Stimulated activated CD4-positive, alpha-beta T cell treated with anti-CD3 and anti-CD28 coated beads, TNF-alpha, amount 100 ng/mL, for 1 hour (primary cell): ENCODE data around the gene SDC3.

Experiments
- DNase-seq, 3 donors: peaks; one replicate each; pipeline ENCODE4 v3.0.0-alpha.2; 2020; ENCODE audit warnings: low read depth in 3 of 3, low spot score in 1 of 3

The SDC3 gene

DNA sequence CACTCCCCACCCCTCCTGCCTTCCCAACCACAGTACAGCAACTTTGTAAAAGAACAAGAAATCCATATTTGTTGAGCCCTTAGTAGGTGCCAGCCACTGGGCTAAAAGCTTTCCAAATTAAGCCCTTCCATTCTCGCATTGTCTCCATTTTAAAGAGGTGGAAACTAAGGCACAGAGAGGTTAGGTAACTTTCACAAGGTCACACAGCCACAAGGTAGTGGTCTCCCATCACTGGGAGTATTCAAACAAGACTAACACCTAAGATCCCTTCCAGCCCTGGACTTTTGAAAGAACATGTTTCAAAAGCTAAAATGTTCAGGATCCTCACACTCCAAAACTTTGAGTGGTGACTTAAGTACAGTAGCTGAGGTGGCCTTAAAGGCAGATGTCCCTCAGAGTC lies 3.2 kb downstream of the SDC3 start:
- no peak for DNase-seq

DNA sequence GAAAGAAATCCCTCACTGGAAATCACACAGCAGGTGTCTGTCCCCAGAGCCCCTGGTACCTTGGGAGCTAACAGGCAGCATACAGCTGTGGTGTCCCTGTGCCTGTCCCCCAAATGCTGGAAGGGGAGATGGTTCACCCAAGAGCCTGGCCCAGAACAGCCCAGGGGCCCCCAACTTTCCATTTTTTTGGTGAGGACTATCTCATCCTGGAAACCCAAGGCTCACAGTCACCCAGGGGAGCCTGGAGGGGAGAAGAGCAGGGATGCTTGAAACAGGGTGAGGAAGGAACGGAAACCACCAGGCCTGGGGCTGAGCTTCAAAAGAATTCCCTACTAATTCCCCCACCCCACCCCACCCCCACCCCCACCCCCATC lies 3.6 kb downstream of the SDC3 start:
- no peak for DNase-seq

DNA sequence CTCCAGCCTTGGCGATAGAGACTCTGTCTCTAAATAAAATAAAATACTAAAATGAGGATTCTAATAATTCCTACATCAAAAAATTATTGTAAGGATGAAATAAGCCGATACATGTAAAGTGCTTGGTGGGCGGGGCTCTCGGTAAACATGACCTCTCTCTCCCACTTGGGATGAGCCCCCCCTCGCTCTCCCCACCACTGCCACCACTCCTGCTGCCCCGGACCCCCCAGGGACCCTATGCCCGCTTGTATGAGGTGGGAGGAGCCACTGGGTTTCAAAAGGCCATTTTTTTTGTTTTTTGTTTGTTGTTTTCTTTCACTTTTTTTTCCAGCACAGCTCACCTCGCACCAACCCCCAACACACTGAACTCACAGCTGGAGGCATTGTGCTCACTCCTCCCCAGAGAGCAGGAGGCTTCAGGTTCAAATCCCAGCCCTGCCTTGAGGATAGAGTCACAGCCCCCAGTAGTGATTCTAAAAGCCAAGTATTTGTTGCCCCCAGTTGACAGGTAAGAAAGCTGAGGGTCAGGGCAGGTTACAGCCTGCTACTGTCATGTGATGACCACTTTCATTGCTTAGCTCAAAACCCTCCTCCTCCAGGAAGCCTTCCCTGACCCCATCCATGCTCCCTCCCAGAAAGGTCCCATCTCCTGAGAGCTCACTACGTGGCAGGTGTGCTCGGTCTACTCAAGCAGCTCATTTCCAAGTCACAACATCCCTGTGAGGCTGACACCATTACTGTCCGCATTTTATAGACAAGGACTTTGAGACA lies 4.2 kb downstream of the SDC3 start:
- DNase-seq, result no peak

DNA sequence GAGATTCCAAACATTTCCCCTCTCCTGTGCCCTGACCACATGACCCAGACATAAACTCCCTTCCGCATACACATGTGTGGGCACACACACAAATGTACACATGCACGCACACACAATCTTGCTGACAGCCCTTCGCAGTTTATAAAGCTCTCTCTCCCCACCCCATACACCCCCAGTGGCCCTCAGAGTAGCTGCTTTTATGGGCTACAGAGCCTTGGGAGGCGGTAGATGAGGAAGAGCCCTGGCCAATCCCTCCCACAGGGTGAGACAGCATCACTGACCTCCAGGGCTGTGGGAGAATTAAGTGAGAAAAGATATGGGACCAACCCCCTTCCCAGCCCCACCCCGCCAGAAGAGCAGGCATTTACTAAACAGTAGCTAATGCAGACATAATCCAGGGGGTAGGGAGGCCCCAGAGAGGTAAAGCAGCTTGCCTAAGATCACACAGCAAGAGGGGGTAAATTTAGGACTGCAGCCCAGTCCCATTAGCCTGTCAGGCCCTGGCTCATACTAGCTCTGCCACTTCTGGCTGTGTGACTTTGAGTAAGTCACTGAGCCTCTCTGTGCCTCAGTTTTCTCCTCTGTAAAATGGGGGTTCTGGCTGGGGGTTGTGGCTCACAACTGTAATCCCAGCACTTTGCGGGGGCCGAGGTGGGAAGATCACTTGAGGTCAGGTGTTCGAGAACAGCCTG lies 5.1 kb downstream of the SDC3 start:
- no peak for DNase-seq

DNA sequence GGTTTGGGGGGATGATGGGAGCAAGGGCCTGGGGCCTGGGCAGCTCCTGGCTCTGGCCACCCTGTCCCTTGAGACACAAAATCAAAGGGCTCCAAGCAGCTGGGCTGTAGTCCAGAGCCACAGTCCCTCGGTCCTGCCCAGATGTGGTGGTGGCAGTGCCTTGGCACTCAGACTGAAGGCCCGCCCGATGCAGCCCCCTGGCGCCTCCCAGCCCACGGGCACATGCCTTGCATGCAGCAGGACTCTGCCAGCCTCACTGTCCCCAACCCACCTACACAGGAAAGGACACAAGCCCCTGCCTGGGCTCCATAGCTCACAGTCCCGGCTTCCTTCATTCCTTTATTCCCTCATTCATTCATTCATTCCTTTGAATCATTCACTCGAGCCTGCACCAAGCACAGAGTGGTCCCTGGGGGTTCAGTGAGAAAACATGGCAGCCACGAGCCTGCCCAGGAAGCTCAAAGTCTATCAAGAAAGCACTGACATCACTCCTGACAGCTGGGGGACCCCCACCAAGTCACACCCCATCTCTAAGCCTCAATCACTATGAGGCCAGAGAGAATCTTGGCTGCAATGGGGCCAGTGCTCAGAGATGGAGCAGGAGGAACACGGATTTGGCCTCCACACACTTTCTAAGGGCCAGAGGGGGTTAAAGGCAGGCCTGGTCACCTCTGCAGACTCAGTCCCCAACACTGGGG lies 5.8 kb downstream of the SDC3 start:
- DNase-seq, result no peak

DNA sequence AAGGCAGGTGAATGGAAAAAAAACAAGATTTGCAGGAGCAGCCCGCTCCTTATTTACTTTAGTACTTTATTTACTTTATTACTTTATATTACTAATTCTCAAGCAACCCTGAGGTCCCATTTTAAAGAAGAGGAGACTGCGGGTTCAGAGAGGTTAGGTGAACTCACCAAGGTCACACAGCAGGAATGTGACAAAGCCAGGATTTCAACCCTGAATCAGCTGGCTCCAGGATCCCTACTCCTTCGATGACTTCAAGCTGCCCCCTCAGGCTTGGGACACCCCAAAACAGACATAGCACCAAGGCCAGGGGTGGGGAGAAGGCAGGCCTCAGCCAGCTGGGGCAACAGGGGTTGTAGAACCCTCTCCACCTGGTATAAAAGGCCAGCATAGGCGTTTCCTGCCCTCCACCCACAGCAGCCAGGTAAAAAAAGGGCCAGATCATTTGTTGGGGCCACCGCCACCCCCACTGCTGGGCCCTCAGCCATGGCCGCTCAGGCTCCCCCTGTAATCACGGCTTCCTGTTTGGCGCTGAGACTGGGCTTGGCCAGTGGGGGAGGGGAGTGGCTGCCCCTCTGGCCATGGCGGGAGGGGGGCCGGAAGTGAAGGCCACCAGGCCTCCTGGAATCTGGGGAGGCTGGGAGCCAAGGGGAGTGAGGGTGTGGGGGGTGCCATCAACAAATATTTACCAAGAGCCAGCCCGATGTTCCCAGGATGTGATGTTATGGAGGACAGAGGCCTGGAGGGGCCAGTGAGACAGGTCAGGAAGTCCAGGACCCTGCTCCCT lies 6.6 kb downstream of the SDC3 start:
- no peak for DNase-seq

DNA sequence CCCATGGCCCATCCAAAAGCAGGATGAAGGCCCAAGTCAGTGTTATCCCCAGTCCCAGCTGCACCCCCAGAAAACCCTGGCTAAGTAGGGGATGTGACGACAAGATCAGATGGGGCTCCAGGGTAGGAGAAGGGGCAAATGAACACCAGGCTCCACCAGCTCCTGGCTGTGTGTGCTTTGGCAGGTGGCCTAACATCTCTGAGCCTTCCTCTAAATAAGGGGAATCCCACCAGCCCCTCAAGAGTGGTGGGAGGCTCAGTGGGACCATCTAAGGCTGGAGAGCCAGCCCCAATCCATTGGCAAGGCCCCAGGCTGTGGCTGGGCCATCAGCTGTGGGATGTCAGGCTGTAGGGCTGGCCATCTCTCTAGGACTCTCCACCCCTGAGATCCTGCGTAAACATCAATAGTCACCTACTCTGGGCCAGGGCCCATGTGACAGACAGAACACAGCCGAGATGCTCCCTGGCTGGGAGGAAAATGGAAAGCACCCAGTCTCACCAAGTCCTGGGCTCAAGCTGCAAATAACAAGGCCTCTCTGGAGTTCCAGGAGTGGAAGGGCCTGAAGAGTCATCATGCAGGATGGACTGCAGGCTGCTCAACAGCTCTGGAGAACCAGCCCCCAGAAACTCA lies 7.5 kb downstream of the SDC3 start:
- DNase-seq, result no peak

DNA sequence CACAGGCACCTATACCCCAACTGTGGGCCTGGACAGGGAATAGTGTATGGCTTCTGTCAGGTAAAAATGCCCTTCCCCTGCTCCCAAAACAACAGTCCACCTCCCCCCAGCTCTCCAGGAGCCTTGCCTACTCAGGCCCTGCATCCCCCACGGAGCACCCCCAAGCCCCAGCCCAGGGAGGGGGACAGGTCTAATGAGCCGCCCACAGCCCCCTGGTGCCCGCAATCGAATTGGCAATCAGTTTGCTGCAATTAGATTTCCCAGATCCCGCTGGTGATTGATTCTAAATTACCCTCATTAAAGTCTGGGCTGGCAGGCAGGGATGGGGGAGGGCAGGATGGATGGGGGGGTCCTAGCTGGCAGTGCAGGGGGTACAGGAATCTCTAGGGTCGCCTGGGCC lies 8.1 kb downstream of the SDC3 start:
- no peak for DNase-seq

DNA sequence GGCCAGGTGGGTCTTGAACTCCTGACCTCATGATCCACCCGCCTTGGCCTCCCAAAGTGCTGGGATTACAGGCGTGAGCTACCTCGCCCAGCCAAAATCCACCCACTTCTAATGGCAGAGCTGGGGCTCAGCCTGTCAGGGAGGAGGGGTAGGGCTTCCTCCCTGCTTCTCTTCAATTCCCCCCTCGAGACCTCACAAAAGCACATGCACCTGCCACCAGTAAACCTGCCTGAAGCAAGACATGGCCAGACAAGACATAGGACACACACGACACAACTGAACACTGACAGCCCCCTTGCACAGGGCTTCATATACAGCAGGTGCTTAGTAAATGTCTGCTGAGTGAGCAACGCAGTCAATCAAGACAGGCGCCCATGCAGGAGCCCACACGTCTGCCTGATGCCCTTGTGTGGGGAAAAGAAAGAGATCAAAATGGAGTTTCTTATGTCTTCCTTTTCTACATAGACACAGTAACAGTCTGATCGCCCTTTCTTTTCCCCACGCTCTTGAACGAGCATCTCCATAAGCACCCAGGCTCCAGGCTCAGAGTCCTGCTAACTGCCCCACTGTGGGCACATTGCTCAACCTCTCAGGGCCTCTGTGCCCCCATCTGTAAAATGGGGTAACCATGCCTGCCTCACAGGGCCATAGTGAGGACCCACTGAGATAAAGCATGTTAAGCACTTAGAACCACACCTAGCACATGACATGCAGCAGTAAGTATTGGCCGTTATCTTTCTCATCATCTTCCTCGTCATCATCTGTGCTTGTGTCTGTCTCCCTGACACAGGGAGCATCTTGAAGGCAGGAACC lies 8.8 kb downstream of the SDC3 start:
- no peak for DNase-seq

DNA sequence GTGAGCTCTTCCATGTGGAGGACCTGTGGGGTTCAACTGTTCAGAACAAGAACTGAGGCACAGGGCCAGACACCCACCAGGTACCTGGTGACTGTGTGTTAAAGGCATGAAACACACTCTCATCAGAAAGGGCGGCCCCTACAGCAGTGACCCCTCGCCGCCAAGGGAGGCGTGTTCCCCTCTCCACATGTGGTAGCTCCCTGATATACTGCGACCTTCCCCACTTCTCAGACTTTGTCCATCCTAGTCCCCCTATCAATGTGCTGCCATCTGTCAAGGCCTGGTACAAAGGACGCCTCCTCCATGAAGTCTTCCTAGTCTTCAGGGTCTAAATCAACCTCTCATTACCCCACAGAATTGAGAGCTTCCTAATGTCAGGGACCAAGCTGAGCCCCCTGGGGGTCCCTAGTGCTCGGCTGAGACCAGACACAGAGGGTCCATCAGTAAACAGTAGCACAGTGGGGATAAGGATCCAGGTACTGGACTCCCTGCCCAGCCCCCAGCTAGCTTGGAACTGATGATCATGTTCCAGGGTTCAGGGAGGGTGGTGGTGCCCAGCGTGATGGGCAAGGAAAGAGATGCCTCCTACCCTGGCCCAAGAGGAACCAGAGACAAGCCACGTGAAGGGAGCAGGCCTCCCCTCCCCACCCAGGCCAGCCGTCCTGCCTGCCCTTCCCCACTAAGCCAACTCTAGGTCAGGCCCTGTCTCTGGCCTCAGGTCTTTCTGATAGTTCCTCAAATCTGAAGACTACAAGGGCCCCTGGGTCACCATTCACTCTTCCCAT lies 10.3 kb downstream of the SDC3 start:
- DNase-seq, result no peak

DNA sequence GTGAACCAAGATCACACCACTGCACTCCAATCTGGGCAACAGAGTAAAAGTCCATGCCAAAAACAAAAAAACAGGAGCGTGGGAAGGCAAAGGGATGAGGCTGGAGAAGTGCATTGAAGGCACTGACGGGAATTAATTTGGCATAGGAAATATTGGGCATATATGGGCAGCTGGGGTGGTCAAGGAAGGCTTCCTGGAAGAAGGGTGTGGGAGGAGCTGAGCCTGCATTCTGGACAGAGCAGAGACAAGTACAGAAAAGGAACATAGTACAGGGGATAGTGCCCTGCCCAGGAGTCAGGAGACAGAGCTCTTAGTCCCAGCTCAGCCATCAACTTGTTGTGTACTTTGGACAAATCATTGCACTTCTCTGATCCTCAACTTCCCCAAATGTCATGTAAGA lies 11.7 kb downstream of the SDC3 start:
- no peak for DNase-seq

DNA sequence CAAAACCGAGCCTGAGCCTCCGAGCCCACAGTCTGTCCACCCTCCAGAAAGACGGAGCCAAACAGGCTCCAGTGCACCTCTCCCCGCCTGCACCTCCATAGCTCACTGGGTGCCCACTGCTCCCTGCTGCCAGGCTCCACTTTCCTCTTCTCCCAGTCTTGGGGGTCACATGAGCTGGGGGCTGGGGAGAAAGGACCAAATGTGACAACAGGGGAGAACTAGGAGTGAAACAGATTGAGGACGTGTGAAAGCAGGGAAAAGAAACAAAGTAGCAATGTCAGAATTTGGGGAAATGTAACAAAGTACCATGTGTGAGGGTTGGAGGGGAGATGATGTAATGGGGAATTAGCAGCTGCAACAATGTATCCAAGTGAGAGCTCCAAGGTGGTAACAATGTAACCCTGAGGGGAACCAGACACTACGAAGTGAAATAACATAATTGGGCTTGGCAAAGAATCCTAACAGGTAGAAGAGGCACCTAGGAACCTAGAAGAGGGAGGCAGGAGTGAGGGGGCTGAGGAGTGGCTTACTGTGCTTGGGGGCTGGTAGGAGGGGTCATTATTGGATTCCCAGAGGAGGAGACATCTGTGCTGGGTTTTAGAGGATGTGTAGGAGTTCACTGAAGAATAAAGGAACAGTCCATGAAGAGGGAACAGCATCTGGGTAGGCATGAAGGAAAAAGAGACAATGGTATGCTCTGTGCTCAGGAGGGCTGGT lies 12.5 kb downstream of the SDC3 start:
- DNase-seq, result no peak

DNA sequence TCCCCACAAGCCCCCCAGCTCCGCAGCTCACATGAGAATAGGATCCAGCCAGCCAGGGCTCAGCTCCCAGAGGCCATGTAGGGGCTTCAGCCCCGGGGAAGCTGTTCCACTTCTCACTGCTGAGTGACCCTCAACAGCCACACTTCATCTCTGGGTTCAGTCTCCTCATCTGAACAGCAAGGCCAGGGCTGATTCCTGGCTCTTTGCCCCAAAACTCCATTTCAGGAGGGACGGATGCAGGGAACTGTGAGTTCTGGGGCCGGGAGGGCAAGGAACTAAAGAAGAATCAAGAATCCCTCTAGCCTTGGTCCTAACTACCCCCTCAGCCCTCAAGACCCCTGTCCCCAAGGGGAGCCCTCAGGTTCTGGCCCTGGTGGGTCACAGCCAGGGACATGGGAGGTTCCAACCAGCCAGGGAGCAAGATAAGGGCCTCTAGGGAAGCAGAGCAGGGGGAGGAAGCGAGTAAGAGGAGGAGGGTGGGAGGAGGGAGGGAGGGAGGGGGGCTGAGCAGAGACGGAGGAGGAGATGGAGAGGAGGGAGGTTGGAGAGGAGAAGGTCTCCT lies 13.1 kb downstream of the SDC3 start:
- no peak for DNase-seq

DNA sequence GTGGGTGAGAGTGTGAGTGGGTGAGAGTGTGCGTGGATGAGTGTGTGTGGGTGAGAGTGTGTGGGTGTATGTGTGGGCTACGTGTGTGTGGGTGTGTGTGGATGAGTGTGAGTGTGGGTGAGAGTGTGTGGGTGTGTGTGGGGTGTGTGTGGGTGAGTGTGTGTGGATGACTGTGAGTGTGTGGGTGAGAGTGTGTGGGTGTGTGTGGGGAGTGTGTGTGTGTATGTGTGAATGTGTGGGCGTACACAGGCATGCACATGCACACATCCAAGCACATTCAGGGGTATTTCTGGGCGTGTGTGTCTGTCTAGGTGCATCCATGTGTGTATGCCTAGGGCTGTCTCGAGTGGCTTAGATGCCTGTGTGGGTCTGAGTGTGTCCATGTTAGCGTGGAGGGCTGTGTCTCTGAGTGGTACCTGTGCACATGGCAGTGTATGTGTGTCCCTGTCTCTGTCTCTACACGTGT lies 14.0 kb downstream of the SDC3 start:
- DNase-seq, result no peak

DNA sequence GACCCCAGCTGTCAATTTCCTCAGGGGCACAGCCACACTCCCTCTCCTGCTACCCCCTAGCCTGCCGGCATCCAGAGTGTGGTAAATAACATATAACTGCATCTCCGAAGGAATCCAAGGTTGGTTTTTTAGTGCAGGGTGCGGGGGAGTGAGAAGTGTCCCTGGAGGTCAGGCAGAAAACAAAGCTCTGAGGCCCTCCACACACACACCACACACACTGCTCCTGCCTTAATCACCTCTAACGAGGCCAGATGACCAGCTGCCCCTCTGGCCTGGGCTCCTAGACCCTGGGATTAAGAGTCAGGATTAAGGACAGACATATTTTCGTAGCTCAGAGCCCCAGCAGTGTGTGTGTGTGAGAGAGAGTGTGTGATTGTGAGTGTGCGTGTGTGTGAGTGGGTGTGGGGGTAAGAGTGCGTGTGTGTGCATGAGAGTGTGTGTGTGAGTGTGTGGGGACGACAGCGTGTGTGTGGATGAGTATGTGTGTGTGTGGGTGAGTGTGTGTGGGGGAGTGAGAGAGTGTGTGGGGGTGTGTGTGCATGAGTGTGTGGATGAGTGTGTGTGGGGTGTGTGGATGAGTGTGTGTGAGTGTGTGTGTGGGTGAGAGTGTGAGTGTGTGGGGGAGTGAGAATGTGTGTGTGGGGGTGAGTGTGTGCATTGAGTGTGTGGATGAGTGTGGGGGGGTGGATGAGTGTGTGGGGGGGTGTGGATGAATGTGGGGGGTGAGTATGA lies 14.6 kb downstream of the SDC3 start:
- DNase-seq, result no peak

DNA sequence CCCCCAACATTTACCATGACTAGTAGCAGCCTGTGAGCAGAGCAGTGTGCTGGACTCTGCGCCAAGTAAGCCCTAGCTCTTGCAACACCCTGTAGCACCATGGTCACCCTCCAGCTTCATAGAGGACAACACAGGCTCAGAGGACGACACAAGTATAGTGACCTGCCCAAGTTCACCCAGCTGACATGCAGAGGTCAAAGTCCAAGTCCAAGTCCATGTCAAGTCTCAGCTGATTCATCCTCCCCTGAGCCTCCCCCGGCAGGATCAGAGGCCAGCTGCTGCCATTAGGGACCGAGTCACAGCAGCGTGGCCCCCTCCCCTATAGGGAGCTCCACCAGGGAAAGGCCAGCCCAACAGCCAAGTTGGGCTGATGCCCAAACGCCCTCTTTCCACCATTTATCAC lies 15.9 kb downstream of the SDC3 start:
- no peak for DNase-seq

DNA sequence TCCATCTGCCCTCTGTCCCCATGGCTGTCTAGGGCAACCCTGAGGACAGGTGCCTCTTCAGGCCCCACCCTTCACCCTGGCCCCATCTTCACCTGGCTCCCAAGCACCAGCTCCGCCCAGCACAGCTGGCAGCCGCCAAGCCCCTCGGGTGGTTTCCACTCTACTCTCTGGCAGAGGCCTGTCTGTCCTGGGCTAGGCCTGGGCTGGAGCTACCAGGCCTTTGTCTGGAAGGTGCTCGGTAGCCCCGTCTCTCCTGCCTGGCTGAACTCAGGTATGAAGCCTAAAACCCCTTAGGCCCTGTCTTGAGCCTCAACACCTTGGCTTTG lies 17.4 kb downstream of the SDC3 start:
- DNase-seq, result no peak
